Central memory CD8-positive, alpha-beta T cell (primary cell): Measurements from ENCODE around the gene SLC6A6.
"Not testable (repeated sequence)": the region's sequence is repeated elsewhere in the genome, so short reads cannot be mapped to it uniquely, and the experiment has no call there.

ENCODE experiments used
- ATAC-seq: fragments of 150-1000 bp; cut with Tn5 transposase; replicated peaks from 2 replicates; pipeline ENCODE4 v1.10.0; 2022; ENCODE audit warnings: mild to moderate bottlenecking, moderate FRiP score, moderate number of reproducible peaks; ENCODE audit not compliant: poor library complexity, severe bottlenecking; ENCODE audit errors: extremely low read depth
- DNase-seq, 2 donors: peaks; one replicate each; pipeline ENCODE4 v3.0.0; 2021; ENCODE audit warnings: low spot score in 2 of 2
- H3K27ac Mint-ChIP-seq: one replicate; pipeline ENCODE4 v1.8.0; 2022; ENCODE audit warnings: low read depth, mild to moderate bottlenecking, moderate library complexity, mixed read lengths
- H3K27me3 Mint-ChIP-seq: one replicate; pipeline ENCODE4 v1.8.0; 2022; ENCODE audit warnings: mixed read lengths
- H3K36me3 Mint-ChIP-seq: one replicate; pipeline ENCODE4 v1.8.0; 2022; ENCODE audit warnings: mild to moderate bottlenecking, moderate library complexity, mixed read lengths; ENCODE audit not compliant: insufficient read depth
- H3K4me1 Mint-ChIP-seq: one replicate; pipeline ENCODE4 v1.8.0; 2022; ENCODE audit warnings: mixed read lengths
- H3K4me3 Mint-ChIP-seq: one replicate; pipeline ENCODE4 v1.8.0; 2022; ENCODE audit warnings: mild to moderate bottlenecking, moderate library complexity, mixed read lengths
- H3K9me3 Mint-ChIP-seq: one replicate; pipeline ENCODE4 v1.8.0; 2022; ENCODE audit warnings: mixed read lengths

Gene SLC6A6

DNA sequence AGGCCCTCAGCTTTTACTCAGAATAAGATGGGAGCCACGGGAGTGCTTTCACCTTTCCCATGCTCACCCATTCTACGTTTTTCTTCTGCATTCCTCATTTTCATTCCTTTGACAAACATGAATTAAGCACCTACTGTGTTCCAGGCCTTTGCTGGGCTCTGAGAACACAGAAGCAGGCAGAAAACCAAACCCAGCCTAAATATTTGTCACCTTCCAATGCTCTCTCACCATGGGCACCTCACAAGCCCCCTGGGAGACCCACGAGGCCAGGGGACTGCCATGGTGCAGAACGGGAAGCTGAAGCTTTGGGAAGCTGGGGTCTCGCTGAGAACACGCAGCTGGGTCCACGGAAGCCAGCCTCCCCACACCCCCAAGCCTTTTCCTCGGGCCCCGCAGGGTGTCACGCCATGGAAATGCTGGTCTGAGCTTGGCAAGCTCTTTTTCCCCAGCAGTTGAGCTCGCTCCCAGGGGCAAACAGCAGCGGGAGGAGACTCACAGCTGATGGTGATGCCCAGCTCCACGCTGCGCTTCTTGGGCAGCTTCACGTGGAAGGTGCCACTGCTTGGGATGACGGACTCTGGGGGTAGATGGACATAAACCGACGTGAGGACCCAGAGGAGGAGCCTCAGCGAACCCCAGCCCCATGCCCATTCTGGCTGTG lies 110.0 kb downstream of the SLC6A6 start:
- no peaks in the 10 kb centered on the region for H3K9me3 Mint-ChIP-seq
- H3K36me3 Mint-ChIP-seq = peaks cover 5% of the 10 kb centered on the region
- peaks cover 9% of the 10 kb centered on the region for H3K4me1 Mint-ChIP-seq
- no peak for ATAC-seq
- peaks cover 17% of the 10 kb centered on the region for H3K27me3 Mint-ChIP-seq
- H3K27ac Mint-ChIP-seq = no peak overlapping the region
- DNase-seq = no peak
- no peak overlapping the region for H3K4me3 Mint-ChIP-seq

GRCh38 chr3:14512942-14513327 lies 110.5 kb downstream of the SLC6A6 start:
- no peak overlapping the region for H3K4me3 Mint-ChIP-seq
- H3K27me3 Mint-ChIP-seq = peaks cover 15% of the 10 kb centered on the region
- ATAC-seq = no peak
- H3K36me3 Mint-ChIP-seq = peaks cover 5% of the 10 kb centered on the region
- no peaks in the 10 kb centered on the region for H3K9me3 Mint-ChIP-seq
- peaks cover 9% of the 10 kb centered on the region for H3K4me1 Mint-ChIP-seq
- no peak overlapping the region for H3K27ac Mint-ChIP-seq
- DNase-seq = no peak

DNA sequence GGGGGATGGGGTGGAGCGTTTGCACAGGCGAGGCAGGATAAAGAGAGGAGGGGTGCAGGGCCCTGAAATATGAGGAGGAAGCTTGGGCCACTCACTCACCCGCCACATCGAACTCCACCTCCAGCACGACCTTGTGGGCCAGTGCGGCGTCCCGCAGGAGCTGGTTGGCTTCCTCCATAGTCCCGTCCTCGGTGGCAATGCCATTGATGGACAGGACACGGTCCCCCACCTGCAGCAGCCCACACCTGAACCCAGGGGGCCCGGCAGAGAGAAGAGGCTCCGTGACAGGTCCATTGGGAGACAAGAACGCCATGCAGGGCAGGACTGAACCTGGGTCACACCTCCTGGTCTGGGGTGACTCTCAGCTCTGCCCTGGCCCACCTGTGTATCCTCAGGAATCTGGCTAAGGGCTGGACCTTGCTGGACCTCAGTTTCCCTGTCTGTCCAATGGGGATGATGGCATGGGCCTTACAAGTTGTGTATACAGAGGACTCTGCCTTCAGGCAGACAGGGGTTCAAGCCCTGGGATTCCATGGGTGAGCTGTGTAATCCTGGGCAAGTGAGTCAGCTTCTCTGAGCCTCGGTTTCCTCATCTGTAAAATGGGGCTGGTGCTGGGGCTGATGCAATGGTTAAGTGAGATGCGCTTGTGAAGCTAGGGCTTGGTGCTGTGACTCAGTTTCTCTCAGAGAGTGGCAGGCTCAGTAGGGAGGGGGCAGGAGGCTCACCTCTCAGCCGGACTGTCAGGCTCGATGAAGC lies 111.3 kb downstream of the SLC6A6 start:
- Mint-ChIP-seq H3K27me3 (peaks cover 15% of the 10 kb centered on the region), H3K27ac (no peak overlapping the region), H3K4me1 (peaks cover 6% of the 10 kb centered on the region), H3K9me3 (no peaks in the 10 kb centered on the region), H3K4me3 (no peak overlapping the region), H3K36me3 (peaks cover 3% of the 10 kb centered on the region)
- ATAC-seq (no peak), DNase-seq (no peak)

GRCh38 chr3:14514323-14514720 lies 111.9 kb downstream of the SLC6A6 start:
- no peak for ATAC-seq
- H3K27me3 Mint-ChIP-seq = peaks cover 19% of the 10 kb centered on the region

DNA sequence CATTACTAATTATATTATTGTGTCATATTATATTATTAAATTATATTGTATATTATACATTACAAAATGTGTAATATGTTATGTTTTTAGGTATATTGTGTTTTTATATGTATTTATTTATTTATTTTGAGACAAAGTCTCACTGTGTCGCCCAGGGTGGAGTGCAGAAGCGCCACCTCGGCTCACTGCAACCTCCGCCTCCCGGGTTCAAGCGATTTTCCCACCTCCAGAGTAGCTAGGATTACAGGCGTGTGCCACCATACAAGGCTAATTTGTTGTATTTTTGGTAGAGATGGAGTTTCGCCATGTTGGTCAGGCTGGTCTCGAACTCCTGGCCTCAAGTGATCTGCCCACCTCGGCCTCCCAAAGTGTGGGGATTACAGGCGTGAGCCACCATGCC lies 113.1 kb downstream of the SLC6A6 start:
- peaks cover 20% of the 10 kb centered on the region for H3K27me3 Mint-ChIP-seq
- H3K36me3 Mint-ChIP-seq, H3K27ac Mint-ChIP-seq, DNase-seq, H3K9me3 Mint-ChIP-seq, H3K4me3 Mint-ChIP-seq, H3K4me1 Mint-ChIP-seq, ATAC-seq: not testable (repeated sequence)

More at GRCh38 chr3:14514323-14514720, 111.9 kb downstream of the SLC6A6 start:
- H3K27ac Mint-ChIP-seq = no peak overlapping the region
- peaks cover under 1% of the 10 kb centered on the region for H3K4me1 Mint-ChIP-seq
- DNase-seq = no peak
- H3K36me3 Mint-ChIP-seq = no peaks in the 10 kb centered on the region
- H3K9me3 Mint-ChIP-seq = no peaks in the 10 kb centered on the region
- no peak overlapping the region for H3K4me3 Mint-ChIP-seq

DNA sequence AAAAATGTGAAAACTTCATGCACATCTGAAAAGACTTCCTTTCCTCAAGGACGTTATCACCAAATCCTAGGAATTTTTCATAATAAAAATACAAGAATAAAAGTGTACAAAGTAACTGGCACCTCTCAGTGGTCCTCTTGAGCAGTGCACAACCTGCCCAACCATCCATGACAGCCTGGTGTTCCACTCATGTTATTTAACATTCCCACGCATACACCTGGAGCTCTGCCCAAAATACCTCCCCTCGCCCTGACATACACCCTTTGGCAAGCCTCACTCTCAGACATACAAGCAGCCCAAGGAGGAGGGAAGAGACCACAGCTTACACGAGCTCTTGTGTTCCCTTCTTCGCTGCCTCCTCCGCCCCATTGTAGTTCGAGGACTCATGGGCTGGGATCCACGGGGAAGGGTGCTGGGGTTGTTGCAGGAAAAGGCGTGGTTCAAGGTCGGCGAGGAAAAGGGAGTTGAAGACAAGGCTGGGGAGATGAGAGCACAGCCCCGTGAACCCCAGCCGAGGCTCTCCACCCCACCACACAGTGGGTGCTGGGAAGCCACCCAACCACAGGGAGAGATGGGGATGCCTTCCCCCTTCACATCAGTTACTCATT lies 114.4 kb downstream of the SLC6A6 start:
- no peak overlapping the region for H3K4me3 Mint-ChIP-seq
- DNase-seq (no peak), ATAC-seq (no peak)
- H3K4me1 Mint-ChIP-seq = no peaks in the 10 kb centered on the region
- no peaks in the 10 kb centered on the region for H3K36me3 Mint-ChIP-seq
- no peak overlapping the region for H3K27ac Mint-ChIP-seq
- H3K27me3 Mint-ChIP-seq = peaks cover 32% of the 10 kb centered on the region
- no peaks in the 10 kb centered on the region for H3K9me3 Mint-ChIP-seq

DNA sequence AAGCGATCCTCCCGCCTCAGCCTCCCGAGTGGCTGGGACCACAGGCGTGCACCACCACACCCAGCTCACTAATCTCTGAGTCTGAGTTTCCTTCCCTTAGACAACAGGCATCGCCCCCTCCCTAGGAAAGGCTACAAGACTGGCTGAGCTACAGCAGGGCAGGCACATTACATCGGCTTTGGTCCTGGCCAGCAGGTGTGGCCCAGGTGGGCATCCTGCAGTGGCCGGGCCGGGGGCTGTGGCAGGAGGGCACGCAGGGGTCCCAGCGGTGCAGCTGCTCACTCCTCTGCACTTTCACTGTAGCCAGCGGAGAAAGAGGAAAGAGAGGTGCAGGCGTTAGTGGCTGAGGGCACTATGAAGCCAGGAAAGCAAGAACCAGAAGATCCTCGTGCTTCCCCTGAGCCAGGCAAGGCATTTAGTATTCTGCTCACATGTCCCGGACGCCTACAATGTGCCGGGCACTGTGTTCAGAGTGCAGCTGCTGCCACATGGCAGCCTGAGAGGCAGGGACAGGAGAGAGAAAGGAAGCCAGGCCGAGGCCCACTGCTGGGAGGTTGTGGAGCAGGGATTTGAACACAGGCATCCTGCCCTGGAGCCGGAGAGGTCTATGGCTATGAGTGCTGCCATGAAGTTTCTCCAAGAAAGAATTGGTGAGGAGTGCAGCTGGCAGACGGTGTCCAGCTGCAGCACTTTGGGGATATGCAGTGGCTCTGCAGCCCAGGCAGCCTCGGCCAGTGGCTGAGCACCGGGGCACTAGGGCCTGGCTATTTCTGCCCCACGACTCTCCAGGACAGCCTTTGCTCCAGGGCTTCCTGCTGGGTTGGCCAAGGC lies 115.4 kb downstream of the SLC6A6 start:
- peaks cover 36% of the 10 kb centered on the region for H3K27me3 Mint-ChIP-seq
- no peak for ATAC-seq
- no peak overlapping the region for H3K4me3 Mint-ChIP-seq
- H3K36me3 Mint-ChIP-seq = no peaks in the 10 kb centered on the region
- no peaks in the 10 kb centered on the region for H3K9me3 Mint-ChIP-seq
- peak overlapping the region; percentile 55 for H3K27ac Mint-ChIP-seq
- H3K4me1 Mint-ChIP-seq = no peaks in the 10 kb centered on the region
- no peak for DNase-seq

GRCh38 chr3:14518432-14518802 lies 116.0 kb downstream of the SLC6A6 start:
- H3K9me3 Mint-ChIP-seq = no peaks in the 10 kb centered on the region
- ATAC-seq = no peak
- H3K4me3 Mint-ChIP-seq = no peak overlapping the region
- H3K36me3 Mint-ChIP-seq = no peaks in the 10 kb centered on the region
- no peaks in the 10 kb centered on the region for H3K4me1 Mint-ChIP-seq
- no peak for DNase-seq
- H3K27me3 Mint-ChIP-seq = peaks cover 42% of the 10 kb centered on the region
- no peak overlapping the region for H3K27ac Mint-ChIP-seq

DNA sequence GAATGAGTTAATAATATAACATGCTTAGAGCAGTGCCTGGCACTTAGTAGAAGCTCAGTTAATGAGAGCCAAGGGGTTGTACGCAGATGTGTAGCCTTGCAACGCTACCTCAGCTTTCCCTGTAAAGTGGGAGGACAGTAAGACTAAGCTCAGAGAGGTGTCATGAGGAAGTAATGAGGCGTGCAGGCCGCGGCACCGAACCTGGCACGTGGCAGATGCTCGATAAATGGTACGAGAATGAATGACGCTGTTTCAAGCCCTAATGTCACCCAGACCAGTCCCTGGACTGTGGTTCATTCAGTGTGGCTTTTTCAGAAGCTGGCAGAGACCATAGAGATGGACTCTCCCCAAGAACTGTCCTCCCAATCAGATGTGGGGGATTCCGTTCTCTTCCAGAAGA lies 116.5 kb downstream of the SLC6A6 start:
- H3K4me3 Mint-ChIP-seq = no peak overlapping the region
- ATAC-seq (no peak), DNase-seq (no peak)
- no peaks in the 10 kb centered on the region for H3K36me3 Mint-ChIP-seq
- peaks cover 46% of the 10 kb centered on the region for H3K27me3 Mint-ChIP-seq
- no peak overlapping the region for H3K27ac Mint-ChIP-seq
- no peaks in the 10 kb centered on the region for H3K4me1 Mint-ChIP-seq
- no peaks in the 10 kb centered on the region for H3K9me3 Mint-ChIP-seq

- Mint-ChIP-seq H3K27ac (no peak overlapping the region), H3K27me3 (peaks cover 46% of the 10 kb centered on the region), H3K4me3 (no peak overlapping the region), H3K36me3 (no peaks in the 10 kb centered on the region), H3K9me3 (no peaks in the 10 kb centered on the region), H3K4me1 (no peaks in the 10 kb centered on the region)
- ATAC-seq (no peak), DNase-seq (no peak)
Measured at GRCh38 chr3:14519406-14519805, 117.0 kb downstream of the SLC6A6 start.

DNA sequence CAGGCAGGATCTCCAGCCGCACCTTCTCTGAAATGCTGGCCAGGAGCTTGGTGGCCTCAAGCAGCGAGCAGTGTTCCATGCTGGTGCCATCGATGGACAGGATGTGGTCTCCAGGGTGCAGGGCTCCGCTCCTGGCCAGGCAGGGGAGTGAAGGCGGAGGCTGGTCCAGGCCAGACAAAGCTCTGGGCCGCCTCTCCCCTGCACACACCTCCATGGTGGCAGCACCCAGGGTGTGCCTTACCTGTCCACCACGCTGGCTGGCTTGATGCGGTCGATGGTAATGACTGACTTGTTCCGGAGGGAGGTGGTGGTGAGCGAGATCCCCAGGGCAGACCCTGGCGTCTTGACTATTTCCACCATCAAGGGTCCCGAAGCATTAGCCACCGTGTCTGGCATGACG lies 117.7 kb downstream of the SLC6A6 start:
- ATAC-seq (no peak), DNase-seq (no peak)
- no peaks in the 10 kb centered on the region for H3K36me3 Mint-ChIP-seq
- peaks cover 46% of the 10 kb centered on the region for H3K27me3 Mint-ChIP-seq
- no peak overlapping the region for H3K27ac Mint-ChIP-seq
- no peaks in the 10 kb centered on the region for H3K4me1 Mint-ChIP-seq
- H3K4me3 Mint-ChIP-seq = no peak overlapping the region
- H3K9me3 Mint-ChIP-seq = no peaks in the 10 kb centered on the region

- no peaks in the 10 kb centered on the region for H3K36me3 Mint-ChIP-seq
- no peak for ATAC-seq
- no peaks in the 10 kb centered on the region for H3K9me3 Mint-ChIP-seq
- H3K4me1 Mint-ChIP-seq = no peaks in the 10 kb centered on the region
- H3K27me3 Mint-ChIP-seq = peaks cover 47% of the 10 kb centered on the region
- DNase-seq = no peak
- H3K27ac Mint-ChIP-seq = no peak overlapping the region
- no peak overlapping the region for H3K4me3 Mint-ChIP-seq
Measured at GRCh38 chr3:14520967-14521366, 118.6 kb downstream of the SLC6A6 start.
